Sigmoid colon (tissue), 4 donors: ENCODE results near the gene THUMPD1.

Experiments used
- POLR2A ChIP-seq, 2 donors: fragments of 450-650 bp; IDR thresholded peaks; one replicate each; pipeline ENCODE4 v1.6.1; 2016; ENCODE audit warnings: antibody characterized with exemption in 2 of 2, mild to moderate bottlenecking in 2 of 2, moderate library complexity in 2 of 2
- POLR2AphosphoS5 ChIP-seq, 4 donors: sonication (generic); formaldehyde crosslinking; IDR thresholded peaks; one replicate each; pipeline ENCODE4 v1.6.1; 2017; ENCODE audit warnings: antibody characterized with exemption in 4 of 4
- TF ChIP-seq, protein P1 (sequence below), 4 experiments: fragments of 450-650 bp in 3 of 4; fragments of 200-600 bp in 1 of 4; IDR thresholded peaks; one replicate each; pipeline ENCODE4 v1.5.1; 2016 to 2019; ENCODE audit warnings: antibody characterized with exemption in 4 of 4, mild to moderate bottlenecking in 3 of 4, moderate library complexity in 2 of 4

DNA sequence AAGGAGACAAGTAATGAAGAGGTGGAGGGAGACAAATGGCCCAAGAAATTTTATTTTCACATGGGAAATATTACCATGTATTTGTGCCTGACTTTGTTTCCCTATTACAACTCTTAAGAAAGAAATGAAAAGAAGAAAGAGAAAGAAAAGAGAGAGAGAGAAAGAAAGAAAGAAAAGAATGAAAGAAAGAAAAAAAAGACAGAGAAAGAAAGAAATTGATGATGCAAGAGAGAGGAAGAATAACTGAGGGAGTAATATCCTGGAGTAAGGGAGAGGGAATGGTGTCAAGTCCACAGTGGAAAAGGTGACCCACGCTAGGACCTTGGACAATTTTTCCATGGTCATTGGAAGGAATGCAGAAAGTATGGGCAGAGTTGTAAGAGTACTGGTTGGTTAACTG is 12.1 kb upstream of the THUMPD1 start:
- TF ChIP-seq, protein P1, sequence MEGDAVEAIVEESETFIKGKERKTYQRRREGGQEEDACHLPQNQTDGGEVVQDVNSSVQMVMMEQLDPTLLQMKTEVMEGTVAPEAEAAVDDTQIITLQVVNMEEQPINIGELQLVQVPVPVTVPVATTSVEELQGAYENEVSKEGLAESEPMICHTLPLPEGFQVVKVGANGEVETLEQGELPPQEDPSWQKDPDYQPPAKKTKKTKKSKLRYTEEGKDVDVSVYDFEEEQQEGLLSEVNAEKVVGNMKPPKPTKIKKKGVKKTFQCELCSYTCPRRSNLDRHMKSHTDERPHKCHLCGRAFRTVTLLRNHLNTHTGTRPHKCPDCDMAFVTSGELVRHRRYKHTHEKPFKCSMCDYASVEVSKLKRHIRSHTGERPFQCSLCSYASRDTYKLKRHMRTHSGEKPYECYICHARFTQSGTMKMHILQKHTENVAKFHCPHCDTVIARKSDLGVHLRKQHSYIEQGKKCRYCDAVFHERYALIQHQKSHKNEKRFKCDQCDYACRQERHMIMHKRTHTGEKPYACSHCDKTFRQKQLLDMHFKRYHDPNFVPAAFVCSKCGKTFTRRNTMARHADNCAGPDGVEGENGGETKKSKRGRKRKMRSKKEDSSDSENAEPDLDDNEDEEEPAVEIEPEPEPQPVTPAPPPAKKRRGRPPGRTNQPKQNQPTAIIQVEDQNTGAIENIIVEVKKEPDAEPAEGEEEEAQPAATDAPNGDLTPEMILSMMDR (IDR thresholded peaks at IDR 0.05) = no peak
- TF ChIP-seq POLR2AphosphoS5 (IDR thresholded peaks at IDR 0.05) (no peak), POLR2A (IDR thresholded peaks at IDR 0.05) (no peak)
